Fibroblast of lung (primary cell): ENCODE results near the gene CACNA1F. TPM values are rescaled to one million over a fixed set of nuclear protein-coding genes. Genes with fewer than 3 reads are reported as not detected.

Experiments
- DNase-seq, 2 donors: peaks; one replicate each; pipeline versions ENCODE4 v3.0.0 to v3.0.0-alpha.2; 2010; ENCODE audit warnings: low read depth in 2 of 2
- H2AFZ ChIP-seq: 2 replicates; pipeline ENCODE4 v1.5.1; 2012; ENCODE audit warnings: low read length, control low read depth, inconsistent platforms
- H3K27ac ChIP-seq: 2 replicates; pipeline ENCODE4 v1.5.1; 2011; ENCODE audit warnings: low read length, control low read depth; ENCODE audit not compliant: insufficient read depth
- H3K27me3 ChIP-seq: 2 replicates; pipeline ENCODE4 v1.5.1; 2011; ENCODE audit warnings: mild to moderate bottlenecking, low read length; ENCODE audit not compliant: control insufficient read depth, insufficient read depth
- H3K36me3 ChIP-seq: 2 replicates; pipeline ENCODE4 v1.5.1; 2011; ENCODE audit warnings: low read length; ENCODE audit not compliant: control insufficient read depth, insufficient read depth
- H3K4me1 ChIP-seq: 2 replicates; pipeline ENCODE4 v1.5.1; 2011; ENCODE audit warnings: low read length; ENCODE audit not compliant: control insufficient read depth, insufficient read depth; ENCODE audit errors: extremely low read depth
- H3K4me2 ChIP-seq: 2 replicates; pipeline ENCODE4 v1.5.1; 2011; ENCODE audit warnings: low read length, control low read depth; ENCODE audit not compliant: insufficient read depth; ENCODE audit errors: extremely low read depth
- H3K4me3 ChIP-seq, 4 experiments: fragments of 200-600 bp in 1 of 4; sonication (generic) in 1 of 4; replicated peaks in 1 of 4; 2 replicates each; pipeline ENCODE4 v1.5.1; 2011 to 2016; ENCODE audit warnings: low read length in 4 of 4, low read depth in 3 of 4, mild to moderate bottlenecking in 3 of 4, control low read depth in 2 of 4, inconsistent platforms in 1 of 4, mixed read lengths in 1 of 4; ENCODE audit not compliant: insufficient read depth in 1 of 4; ENCODE audit errors: control extremely low read depth in 1 of 4
- H3K79me2 ChIP-seq: 2 replicates; pipeline ENCODE4 v1.5.1; 2012; ENCODE audit warnings: mild to moderate bottlenecking, low read length, inconsistent platforms; ENCODE audit not compliant: control insufficient read depth, insufficient read depth
- H3K9ac ChIP-seq: 2 replicates; pipeline ENCODE4 v1.5.1; 2011; ENCODE audit warnings: mild to moderate bottlenecking, low read length, control low read depth; ENCODE audit not compliant: insufficient read depth
- H3K9me3 ChIP-seq: 2 replicates; pipeline ENCODE4 v1.5.1; 2012; ENCODE audit warnings: low read depth, low read length; ENCODE audit not compliant: control insufficient read depth, insufficient read depth
- H4K20me1 ChIP-seq: 2 replicates; pipeline ENCODE4 v1.5.1; 2011; ENCODE audit warnings: low read length; ENCODE audit not compliant: control insufficient read depth, insufficient read depth; ENCODE audit errors: extremely low read depth
- EZH2 ChIP-seq: IDR thresholded peaks from 2 replicates; pipeline ENCODE4 v1.5.1; 2012; ENCODE audit warnings: low read length, control low read depth, mild to moderate bottlenecking; ENCODE audit errors: missing control alignments
- polyA plus RNA-seq, 2 donors: library from polyadenylated mRNA; depleted of rRNA in 1 of 2; stranded (reverse) in 1 of 2; unstranded in 1 of 2; fragments of >200 nt; gene quantifications; 2 replicates each; pipeline ENCODE4 v1.2.1, GENCODE V29; 2011 to 2012; ENCODE audit warnings: missing spikeins in 1 of 2
- total RNA-seq: library from RNA; depleted of rRNA; stranded (reverse); fragments of >200 nt; gene quantifications from 2 replicates; pipeline ENCODE4 v1.2.1, GENCODE V29; 2014
- TF ChIP-seq, protein P1 (sequence below), 2 donors: IDR thresholded peaks in 1 of 2; conservative IDR thresholded peaks in 1 of 2; 1 replicate in 1 of 2; 2 replicates in 1 of 2; pipeline ENCODE4 v1.5.1; 2011 to 2012; ENCODE audit warnings: low read length in 2 of 2, control low read depth in 1 of 2, inconsistent platforms in 1 of 2, low read depth in 1 of 2, mild to moderate bottlenecking in 1 of 2

The CACNA1F gene
- total and polyA plus RNA-seq, 2 donors (not counting 1 experiment from before 2014, with no cell fraction given), result 0.17 TPM; not detected in 1

DNA sequence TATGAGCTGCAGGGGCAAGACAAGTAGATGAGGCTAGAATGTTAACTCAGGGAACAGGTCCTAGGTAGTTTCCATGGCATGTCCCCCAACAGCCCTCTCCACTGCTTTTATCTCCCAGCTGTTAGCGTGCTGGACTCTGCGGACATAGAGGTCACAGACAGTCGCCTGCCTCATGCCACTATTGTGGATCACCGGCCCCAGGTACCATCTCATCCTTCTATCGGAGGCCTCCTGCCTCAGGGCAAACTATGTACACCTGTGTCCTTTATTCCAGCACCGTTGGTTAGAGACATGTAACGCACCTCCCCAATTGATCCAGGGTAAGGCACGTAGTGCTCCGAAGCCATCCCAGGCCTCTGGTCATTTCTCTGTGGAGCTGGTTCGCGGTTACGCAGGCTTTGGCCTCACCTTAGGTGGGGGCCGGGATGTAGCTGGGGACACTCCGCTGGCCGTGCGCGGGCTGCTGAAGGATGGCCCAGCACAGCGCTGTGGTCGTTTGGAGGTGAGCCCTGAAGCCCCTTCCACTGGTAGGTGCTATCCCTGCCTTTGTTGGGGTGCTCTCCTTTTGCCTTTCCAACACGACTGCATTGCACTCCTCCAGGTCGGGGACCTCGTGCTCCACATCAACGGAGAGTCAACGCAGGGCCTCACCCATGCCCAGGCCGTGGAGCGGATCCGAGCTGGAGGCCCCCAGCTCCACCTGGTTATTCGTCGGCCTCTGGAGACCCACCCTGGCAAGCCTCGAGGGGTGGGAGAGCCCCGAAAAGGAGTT is 68.4 kb downstream of the CACNA1F start:
- no peak overlapping the region for H3K4me2 ChIP-seq
- H3K79me2 ChIP-seq, result no peaks in the 10 kb centered on the region
- H3K4me1 ChIP-seq, result peaks cover 3% of the 10 kb centered on the region
- no peaks in the 10 kb centered on the region for H4K20me1 ChIP-seq
- DNase-seq, result no peak
- no peak overlapping the region for H3K4me3 ChIP-seq
- no peaks in the 10 kb centered on the region for H3K27me3 ChIP-seq
- H2AFZ ChIP-seq, result no peak overlapping the region
- H3K9me3 ChIP-seq, result no peaks in the 10 kb centered on the region
- H3K9ac ChIP-seq, result no peak overlapping the region
- H3K36me3 ChIP-seq, result no peaks in the 10 kb centered on the region
- TF ChIP-seq, protein P1, sequence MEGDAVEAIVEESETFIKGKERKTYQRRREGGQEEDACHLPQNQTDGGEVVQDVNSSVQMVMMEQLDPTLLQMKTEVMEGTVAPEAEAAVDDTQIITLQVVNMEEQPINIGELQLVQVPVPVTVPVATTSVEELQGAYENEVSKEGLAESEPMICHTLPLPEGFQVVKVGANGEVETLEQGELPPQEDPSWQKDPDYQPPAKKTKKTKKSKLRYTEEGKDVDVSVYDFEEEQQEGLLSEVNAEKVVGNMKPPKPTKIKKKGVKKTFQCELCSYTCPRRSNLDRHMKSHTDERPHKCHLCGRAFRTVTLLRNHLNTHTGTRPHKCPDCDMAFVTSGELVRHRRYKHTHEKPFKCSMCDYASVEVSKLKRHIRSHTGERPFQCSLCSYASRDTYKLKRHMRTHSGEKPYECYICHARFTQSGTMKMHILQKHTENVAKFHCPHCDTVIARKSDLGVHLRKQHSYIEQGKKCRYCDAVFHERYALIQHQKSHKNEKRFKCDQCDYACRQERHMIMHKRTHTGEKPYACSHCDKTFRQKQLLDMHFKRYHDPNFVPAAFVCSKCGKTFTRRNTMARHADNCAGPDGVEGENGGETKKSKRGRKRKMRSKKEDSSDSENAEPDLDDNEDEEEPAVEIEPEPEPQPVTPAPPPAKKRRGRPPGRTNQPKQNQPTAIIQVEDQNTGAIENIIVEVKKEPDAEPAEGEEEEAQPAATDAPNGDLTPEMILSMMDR (conservative IDR thresholded peaks at IDR 0.05 in 1 of 2, IDR thresholded peaks at IDR 0.05 in 1 of 2; ENCODE audit: low read depth in 1 of 2, low read length in 2 of 2), result no peak
- no peak for TF ChIP-seq EZH2
- H3K27ac ChIP-seq, result no peak overlapping the region

DNA sequence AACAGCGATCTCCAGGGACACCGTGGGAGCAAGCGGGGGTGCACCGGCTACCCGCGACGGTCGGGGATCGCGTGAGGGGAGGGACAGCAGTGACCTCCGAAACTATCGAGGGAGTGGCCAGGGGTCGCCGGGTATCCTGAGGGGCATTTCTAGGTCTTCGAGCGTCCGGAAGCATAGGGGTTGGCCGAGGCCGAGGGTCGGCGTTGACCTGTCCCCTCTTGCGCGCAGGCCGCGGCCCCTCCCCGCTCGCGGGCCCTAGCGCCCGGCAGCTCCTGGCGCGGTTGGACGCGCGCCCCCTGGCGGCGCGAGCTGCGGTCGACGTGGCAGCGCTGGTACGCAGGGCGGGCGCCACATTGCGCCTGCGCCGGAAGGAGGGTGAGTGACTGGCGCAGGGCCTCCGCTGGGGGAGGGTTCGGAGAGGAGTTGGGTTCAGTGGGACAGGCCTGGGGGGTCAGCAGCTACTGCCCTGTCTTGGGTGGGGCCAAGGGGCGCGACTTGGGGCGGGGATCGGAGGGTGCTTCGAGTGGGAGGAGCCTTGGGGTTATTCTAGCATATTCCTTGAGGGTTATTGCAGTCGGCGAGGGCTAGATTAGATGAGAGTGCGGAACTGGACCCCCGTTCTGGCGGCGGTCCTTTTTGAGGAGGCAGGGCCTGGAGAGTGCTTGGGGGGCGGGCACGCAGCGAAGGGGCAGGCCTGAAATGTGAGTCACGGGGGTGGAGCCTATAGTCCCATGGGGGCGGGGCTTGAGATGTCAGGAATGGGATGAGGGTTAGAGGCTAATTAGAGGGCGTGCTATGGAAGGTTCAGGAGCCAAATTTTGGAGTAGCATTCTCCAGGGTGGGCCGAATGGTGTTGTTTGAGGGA is 69.4 kb downstream of the CACNA1F start:
- Histone ChIP-seq H3K27me3 (no peaks in the 10 kb centered on the region), H3K9me3 (no peaks in the 10 kb centered on the region), H3K4me2 (peak overlapping the region; percentile 44), H3K79me2 (no peaks in the 10 kb centered on the region), H4K20me1 (no peaks in the 10 kb centered on the region), H3K9ac (peak overlapping the region; percentile 62), H3K4me1 (peaks cover 3% of the 10 kb centered on the region), H3K36me3 (no peaks in the 10 kb centered on the region), H3K4me3 (peak overlapping the region in 3 of 4 experiments; percentile 4 to 39 (median 21)), H3K27ac (peak overlapping the region; percentile 67), H2AFZ (peak overlapping the region; percentile 46)
- TF ChIP-seq EZH2, result no peak
- TF ChIP-seq, protein P1 (conservative IDR thresholded peaks at IDR 0.05 in 1 of 2, IDR thresholded peaks at IDR 0.05 in 1 of 2; ENCODE audit: low read depth in 1 of 2, low read length in 2 of 2), result peak in 1 of 2 donors; percentile 45
- DNase-seq, result peak; percentile 65 to 85

DNA sequence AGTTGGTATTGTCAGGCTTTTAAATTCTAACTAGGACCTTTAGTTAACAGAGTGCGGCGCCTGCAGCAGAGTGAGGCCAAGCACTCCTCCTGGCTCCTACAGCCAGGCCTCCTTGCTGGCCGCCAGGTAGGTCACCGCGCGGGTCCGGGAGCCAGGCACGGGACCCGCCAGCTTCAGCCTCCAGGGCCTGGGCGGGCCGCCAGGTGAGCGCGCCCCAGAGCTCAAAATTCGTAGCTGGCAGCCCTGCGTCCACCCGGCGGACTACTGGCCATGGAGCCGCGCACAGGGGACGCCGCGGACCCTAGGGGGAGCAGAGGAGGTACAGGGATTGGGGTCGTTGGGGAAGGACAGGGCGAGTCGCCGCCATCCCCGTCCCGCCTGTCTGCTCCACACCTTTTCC is 70.5 kb downstream of the CACNA1F start, which contains the start of gene MAGIX:
Gene MAGIX, plus strand, starts transcription at position 139 of the 400 bp plus-strand sequence. Its CDS starts 132 bp downstream, at position 271.
- Histone ChIP-seq H3K9me3 (no peaks in the 10 kb centered on the region), H3K4me3 (peak within 1 kb of the TSS in 3 of 4 experiments; percentile 4 to 39 (median 21)), H3K36me3 (no peaks in the 10 kb centered on the region), H3K79me2 (no peaks in the 10 kb centered on the region), H2AFZ (peak within 1 kb of the TSS; percentile 46), H3K4me2 (peak within 1 kb of the TSS; percentile 44), H4K20me1 (no peaks in the 10 kb centered on the region), H3K27ac (peak within 1 kb of the TSS; percentile 27), H3K9ac (peak within 1 kb of the TSS; percentile 62), H3K27me3 (no peaks in the 10 kb centered on the region), H3K4me1 (peaks cover 3% of the 10 kb centered on the region)
- no peak for DNase-seq
- TF ChIP-seq EZH2, result no peak
- TF ChIP-seq, protein P1 (conservative IDR thresholded peaks at IDR 0.05 in 1 of 2, IDR thresholded peaks at IDR 0.05 in 1 of 2; ENCODE audit: low read depth in 1 of 2, low read length in 2 of 2), result no peak
